ENCODE measurements around the gene SLC25A47. TPM values are rescaled to one million over a fixed set of nuclear protein-coding genes. Genes with fewer than 3 reads are reported as not detected.
A peak's percentile ranks its signal among the peaks of the same experiment; 100 is the strongest.
"Not testable (repeated sequence)": the region's sequence is repeated elsewhere in the genome, so short reads cannot be mapped to it uniquely, and the experiment has no call there.

Gene SLC25A47
- total RNA-seq, 1 experiment from 2014 or later = 0.18 TPM

- no peak for DNase-seq (ENCODE audit: low spot score)
These were observed 33.1 kb upstream of the SLC25A47 start for GRCh38 chr14:100289916-100290606.

DNA sequence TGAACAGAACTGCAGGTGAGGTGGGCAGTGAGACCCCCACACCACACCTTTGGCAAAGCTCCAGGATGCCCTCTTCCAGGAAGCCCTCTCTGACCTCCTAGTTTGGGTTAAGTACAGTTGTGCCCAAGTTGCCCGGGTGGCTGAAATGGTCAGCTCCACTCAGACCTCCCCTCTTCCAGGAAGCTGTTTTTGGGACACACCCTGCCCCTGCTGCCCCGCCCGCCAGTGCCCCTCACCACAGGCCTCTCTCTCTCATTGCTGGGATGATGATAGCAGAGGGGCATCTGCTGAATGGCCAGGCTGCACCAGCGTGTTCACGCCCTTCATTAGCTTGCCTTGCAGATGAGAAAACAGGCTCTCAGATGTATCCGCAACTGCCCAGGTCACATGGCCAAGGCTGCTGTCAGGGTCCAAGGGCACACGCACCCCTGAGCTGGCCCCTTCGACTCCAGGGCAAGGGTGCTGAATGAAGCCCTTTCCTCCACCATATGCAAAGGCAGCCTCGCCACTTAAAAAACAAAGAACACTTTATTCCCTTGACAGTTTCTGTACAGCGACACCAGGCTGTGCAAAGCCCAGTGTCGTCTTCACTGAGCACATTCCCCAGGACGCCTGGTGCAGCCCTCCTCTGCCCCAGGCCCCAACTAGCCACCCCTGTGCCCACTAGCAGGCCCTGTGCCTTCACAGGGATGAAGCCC, 32.4 kb upstream of the SLC25A47 start:
- no peak for DNase-seq (ENCODE audit: low spot score)

DNA sequence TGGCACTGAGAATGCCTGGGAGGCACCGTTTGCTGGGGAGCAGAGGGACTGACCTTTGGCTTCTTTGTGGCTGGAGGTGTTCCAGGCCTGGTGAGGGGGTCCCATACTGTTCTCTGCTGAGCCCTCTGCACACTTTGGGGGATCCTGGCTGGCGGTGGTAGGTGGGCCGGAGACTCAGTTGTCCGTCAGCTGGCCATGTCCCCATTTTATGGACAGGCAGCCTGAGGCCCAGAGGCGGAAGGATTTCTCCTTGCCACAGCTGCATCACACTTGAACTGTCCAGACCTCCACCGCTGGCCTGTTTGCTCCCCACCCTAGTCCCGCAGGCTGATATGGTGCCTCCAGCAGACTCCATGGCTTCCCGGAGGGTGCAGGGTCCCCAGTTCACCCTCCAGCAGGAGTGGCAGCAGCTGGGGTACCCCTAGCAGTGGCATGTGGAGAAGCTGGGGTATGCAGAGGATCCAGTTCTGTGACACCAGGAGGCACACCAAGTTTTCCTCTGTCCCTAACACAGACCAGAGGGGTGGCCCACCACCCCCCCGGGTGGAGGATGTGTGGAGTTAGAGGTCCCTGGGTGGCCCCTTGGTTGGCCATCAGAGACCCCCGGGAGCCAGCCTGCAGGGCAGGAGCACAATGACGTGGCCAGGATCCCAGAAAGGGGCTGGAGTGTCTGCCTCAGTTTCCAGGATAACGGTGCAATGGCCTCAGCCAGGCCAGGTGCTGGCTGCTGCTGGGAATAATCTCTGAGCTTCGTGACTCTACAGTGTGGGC, 31.6 kb upstream of the SLC25A47 start:
- no peak for DNase-seq (ENCODE audit: low spot score)

GRCh38 chr14:100292301-100292775, 30.8 kb upstream of the SLC25A47 start:
- DNase-seq (ENCODE audit: low spot score) = no peak

DNA sequence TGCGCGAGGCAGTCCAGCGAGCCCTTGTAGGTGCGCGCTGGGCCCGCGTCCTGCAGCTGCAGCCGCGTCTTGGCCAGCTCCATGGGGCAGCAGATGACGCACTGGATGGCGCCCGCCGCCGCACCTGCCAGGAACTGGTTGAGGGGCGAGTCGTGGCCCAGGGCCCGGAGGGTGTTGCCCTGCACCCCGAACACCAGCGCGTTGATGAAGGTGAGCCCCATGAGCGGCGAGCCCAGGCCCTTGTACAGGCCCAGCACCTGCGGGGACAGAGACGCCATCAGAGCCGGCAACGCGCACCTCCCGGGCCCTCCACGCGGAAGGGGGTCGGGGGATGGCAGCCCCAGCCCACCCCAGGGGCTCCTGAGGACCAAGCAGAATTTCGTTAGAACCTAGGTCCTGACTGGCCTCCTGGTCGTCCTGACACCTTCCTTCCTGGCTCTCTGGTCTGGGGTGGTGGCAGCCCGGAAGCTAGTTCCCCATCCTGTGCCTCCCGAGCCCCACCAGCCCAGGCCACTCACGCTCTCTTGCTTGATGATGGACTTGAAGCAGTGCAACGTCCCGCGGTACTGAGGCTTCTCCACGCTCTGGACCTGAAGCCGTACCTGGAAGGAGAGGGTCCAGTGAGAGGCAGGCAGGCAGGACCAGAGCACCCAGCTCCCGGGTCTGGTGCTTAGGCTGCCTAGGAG, 30.2 kb upstream of the SLC25A47 start:
- DNase-seq (ENCODE audit: low spot score) = no peak

GRCh38 chr14:100293497-100294212, 29.5 kb upstream of the SLC25A47 start:
- no peak for DNase-seq (ENCODE audit: low spot score)

DNA sequence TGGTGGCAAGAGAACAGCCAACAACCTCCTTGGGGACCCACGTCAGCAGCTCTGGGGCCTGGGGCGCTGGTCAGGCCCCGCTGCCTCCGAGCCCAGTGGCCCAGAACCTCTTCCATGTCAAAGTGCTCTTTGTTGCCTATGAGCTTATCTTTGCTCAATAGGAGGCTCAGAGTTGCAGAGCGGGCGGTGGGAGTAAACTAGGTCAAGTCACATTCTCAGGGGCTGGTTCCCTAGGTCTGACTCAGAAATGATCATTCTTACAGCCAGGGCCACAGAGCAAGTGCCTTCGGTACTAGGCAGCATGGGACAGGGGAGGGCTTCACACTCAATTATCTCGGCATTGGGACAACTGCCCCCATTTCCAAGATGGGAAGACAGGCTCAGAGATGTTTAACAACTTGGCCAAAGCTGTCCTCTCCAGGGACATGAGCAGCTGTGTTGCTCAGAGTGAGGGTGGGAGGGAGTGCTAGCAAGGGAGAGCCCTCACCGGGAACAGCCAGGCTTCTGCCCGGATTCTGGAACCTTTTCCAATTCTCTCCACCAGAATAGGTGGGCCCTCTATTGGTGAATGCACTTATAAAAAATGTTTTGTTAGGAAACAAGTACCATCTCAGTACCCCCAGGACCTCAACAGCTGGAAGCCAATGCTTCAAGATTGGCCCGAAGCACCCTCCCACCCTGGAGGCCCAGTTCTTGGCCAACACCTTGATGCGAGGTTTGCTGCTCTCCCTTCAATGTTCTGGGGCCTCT, 28.8 kb upstream of the SLC25A47 start:
- no peak for DNase-seq (ENCODE audit: low spot score)

DNA sequence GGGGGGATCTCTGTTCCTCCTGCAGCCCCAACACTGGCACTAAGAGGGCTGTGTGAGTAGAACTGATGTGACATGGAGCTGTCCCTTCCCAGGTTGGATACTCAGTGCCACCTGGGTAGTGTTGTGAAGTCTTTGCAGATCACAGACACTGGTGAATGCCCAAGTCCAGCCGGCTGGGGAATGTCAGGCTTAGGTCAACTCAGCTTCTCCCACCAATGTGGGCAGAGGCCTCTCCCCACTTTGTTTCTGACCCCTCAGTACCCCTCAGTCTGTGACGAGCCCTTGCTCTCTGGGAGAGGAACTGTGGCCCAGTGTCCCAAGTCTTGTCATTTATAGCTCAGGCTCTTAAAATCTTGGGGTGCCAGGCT, 28.2 kb upstream of the SLC25A47 start:
- DNase-seq (ENCODE audit: low spot score) = no peak

DNA sequence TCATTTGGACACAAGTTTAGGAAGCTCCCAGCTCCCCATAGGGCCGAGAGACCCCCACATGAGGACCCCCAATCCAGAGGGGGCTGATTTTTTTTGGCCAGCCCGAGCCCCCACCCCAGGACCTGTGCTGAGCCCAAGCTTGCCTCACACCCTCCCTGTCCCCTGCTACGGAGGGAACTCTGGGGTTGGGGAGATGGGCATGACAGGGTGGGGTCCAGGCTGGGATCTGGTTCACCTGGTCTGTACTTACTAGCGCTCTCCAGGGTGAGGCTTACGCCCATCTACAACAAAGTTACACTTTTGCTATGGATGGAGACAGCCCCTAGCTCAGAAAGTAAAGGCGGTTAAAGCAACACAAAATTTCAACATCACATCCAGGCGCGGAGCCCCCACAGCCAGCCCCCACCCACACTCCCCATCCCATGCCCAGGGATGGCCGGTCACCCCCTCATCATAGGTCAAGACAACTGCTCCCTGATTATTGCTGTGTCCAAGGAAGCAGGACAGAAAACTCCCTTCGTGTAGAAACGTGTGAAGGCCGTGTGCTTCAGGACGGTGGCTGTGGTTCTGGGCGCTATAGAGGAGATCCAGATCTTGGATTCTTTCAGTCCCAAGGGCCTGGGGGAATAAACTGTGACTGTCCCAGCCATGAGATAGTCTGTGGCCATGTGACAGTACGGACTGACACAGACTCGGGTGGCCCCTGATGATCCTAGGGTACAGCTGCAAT, 27.6 kb upstream of the SLC25A47 start:
- DNase-seq (ENCODE audit: low spot score) = no peak

GRCh38 chr14:100296106-100296651, 27.0 kb upstream of the SLC25A47 start:
- DNase-seq (ENCODE audit: low spot score) = no peak

DNA sequence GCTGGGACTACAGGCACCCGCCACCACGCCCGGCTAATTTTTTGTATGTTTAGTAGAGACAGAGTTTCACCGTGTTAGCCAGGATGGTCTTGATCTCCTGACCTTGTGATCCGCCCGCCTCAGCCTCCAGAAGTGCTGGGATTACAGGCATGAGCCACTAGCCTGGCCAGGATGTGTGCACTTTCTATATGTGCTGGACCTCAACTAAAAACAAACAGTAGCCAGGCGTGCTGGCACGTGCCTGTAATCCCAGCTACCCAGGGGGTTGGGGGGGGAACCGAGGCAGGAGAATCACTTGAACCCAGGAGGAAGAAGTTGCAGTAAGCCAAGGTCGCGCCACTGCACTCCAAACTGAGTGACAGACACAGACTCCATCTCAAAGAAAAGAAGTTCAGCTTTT, 26.4 kb upstream of the SLC25A47 start:
- DNase-seq (ENCODE audit: low spot score) = not testable (repeated sequence)

DNA sequence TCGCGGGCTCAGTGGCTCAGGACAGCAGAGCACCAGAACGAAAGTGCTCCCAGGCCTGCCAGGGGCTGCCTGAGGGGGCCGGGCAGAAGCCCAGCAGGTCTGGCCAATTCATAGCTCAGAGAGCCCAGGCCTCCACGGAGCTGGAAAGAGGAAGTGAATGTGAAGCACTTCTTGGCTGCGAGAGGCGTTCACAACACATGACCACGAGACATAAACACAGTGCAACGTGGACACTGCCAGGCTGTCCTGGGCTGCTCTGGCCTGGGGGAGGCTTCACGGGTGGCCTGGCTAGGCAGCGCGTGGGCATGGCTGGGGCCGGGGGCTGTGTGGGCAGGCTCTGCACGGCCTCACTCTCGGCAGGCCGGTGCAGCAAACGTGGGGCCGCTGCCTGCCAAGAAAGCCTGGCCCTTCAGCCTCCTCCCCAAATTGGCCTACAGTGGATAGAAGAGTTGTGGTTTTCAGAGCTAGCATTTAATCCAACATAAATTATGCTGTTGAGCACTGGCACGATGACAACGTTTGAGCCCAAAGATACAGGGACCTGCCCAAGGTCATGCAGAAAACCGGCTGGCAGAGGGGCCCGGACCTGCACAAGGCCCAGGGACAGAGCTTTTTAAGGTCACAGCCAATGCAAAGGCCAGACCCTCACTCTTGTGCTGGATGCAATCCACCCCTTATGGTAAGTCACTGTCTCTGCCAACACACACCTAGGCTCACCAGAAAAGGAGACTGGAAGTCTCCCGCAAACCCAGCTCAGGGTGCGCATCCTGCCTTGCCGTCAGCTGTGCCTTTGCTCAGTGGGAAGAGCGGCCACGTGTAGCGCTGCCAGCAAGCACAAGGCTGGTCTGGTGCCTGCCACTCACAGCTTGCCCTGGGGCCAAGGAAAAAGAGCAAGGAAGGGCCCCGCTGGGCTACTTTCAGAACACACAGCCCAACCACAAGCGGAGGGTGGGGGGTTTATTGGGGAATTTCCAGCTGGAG, 25.5 kb upstream of the SLC25A47 start:
- no peak for DNase-seq (ENCODE audit: low spot score)

- DNase-seq (ENCODE audit: low spot score) = no peak
These were observed 24.4 kb upstream of the SLC25A47 start for GRCh38 chr14:100298551-100299237.

DNA sequence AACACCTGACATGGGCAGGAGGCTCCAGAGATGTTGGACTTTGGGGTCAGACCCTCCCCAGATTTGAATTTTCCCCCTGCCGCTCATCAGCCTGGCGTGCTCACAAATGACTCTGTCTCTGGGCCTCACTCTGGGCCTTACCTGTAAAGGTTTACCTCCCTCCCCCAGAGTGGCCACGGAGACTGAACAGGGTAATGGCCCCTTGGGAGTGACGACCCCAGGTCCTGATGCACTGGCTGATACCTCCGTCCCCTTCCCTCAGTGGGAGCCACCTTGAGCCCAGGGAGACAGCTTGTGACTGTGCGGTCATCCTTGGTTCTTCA, 23.9 kb upstream of the SLC25A47 start:
- DNase-seq (ENCODE audit: low spot score) = no peak

DNA sequence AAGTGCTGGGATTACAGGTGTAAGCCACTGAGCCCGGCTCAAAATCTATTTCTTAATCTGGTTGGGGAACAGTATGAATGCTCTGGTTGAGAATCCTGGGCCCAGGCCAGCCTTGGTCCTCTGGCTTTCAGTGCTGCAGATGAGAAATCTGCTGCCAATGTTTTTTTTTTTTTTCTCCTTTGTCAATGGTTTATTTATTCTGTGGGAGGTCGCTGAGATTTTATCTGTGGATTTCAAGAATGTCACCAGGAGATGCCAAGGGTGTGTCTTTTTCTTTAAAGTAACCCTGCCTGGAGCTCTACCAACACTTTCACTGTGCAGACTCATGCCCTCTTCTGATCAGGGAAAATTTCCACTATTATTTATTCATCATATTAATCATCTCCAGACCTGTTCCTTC, 20.5 kb upstream of the SLC25A47 start:
- DNase-seq (ENCODE audit: low spot score) = no peak

GRCh38 chr14:100303179-100303578, 20.0 kb upstream of the SLC25A47 start:
- DNase-seq (ENCODE audit: low spot score) = peak; percentile 30

GRCh38 chr14:100303925-100304324, 19.2 kb upstream of the SLC25A47 start:
- no peak for DNase-seq (ENCODE audit: low spot score)

DNA sequence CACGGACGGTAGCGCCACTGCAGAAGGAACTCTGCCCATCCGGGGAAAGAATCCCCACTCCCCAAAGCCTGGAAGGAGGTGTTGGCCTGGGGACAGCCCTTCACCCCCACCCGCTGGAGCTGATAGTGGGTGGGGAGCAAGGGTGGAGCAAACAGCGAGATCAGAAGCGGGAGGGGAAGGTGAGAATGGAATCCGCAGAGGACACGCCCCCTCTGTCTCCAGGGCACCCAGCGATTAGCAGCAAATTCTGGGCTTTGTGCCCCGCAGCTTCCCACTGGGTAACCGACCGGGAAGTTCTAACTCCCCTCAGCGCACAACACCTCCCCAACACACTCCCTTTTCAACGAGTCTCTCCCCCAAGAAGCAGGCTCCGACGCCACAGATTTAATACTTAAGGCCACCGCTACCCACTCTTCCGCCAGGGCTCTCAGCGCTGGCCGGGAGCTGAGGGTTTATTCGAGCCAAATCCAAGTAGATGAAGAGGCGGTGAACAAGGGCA, 18.3 kb upstream of the SLC25A47 start:
- peak; percentile 52 for DNase-seq (ENCODE audit: low spot score)

All from HT-29 (cell line).